Keratinocyte (primary cell): Measurements from ENCODE around the gene SLCO1B3. TPM values are rescaled to one million over a fixed set of nuclear protein-coding genes. Genes with fewer than 3 reads are reported as not detected.

ENCODE experiments used
- DNase-seq: peaks from one replicate; pipeline ENCODE4 v3.0.0-alpha.2; 2011; ENCODE audit warnings: low read depth, missing footprints, low spot score
- FAIRE-seq: peaks from 2 replicates; lab custom pipeline; 2011; peaks lifted over from hg19 to GRCh38; lab: Jason Lieb, UNC
- H2AFZ ChIP-seq: 2 replicates; pipeline ENCODE4 v1.6.0; 2012; ENCODE audit warnings: low read length, control low read depth, inconsistent platforms; ENCODE audit not compliant: control insufficient read depth
- H3K27ac ChIP-seq: 2 replicates; pipeline ENCODE4 v1.5.1; 2011; ENCODE audit warnings: low read length; ENCODE audit not compliant: control insufficient read depth, insufficient read depth
- H3K27me3 ChIP-seq: 3 replicates; pipeline ENCODE4 v1.6.0; 2011; ENCODE audit warnings: low read length; ENCODE audit not compliant: control insufficient read depth, insufficient read depth; ENCODE audit errors: extremely low read depth
- H3K36me3 ChIP-seq, 2 experiments: 2 replicates in 1 of 2; 3 replicates in 1 of 2; pipeline ENCODE4 v1.5.1; 2011; ENCODE audit warnings: low read length in 2 of 2, mild to moderate bottlenecking in 1 of 2; ENCODE audit not compliant: control insufficient read depth in 2 of 2, insufficient read depth in 2 of 2; ENCODE audit errors: extremely low read depth in 1 of 2
- H3K4me1 ChIP-seq: 3 replicates; pipeline ENCODE4 v1.5.1; 2011; ENCODE audit warnings: low read length; ENCODE audit not compliant: control insufficient read depth, insufficient read depth; ENCODE audit errors: extremely low read depth
- H3K4me2 ChIP-seq: 3 replicates; pipeline ENCODE4 v1.6.0; 2011; ENCODE audit warnings: low read depth, low read length; ENCODE audit not compliant: control insufficient read depth, insufficient read depth; ENCODE audit errors: extremely low read depth
- H3K4me3 ChIP-seq, 3 experiments: fragments of 200-600 bp in 1 of 3; sonication (generic) in 1 of 3; 2 replicates in 2 of 3; 3 replicates in 1 of 3; pipeline ENCODE4 v1.5.1; 2011 to 2016; ENCODE audit warnings: low read length in 3 of 3, mild to moderate bottlenecking in 3 of 3, control low read depth in 2 of 3, inconsistent platforms in 1 of 3, low read depth in 1 of 3, mixed read lengths in 1 of 3, mixed run types in 1 of 3, moderate library complexity in 1 of 3; ENCODE audit not compliant: control insufficient read depth in 2 of 3, insufficient read depth in 2 of 3; ENCODE audit errors: extremely low read depth in 1 of 3
- H3K79me2 ChIP-seq: 2 replicates; pipeline ENCODE4 v1.6.0; 2012; ENCODE audit warnings: low read length; ENCODE audit not compliant: control insufficient read depth, insufficient read depth
- H3K9ac ChIP-seq: 3 replicates; pipeline ENCODE4 v1.6.0; 2011; ENCODE audit warnings: low read length; ENCODE audit not compliant: control insufficient read depth, insufficient read depth; ENCODE audit errors: extremely low read depth
- H3K9me1 ChIP-seq: 3 replicates; pipeline ENCODE4 v1.6.0; 2011; ENCODE audit warnings: low read length; ENCODE audit not compliant: control insufficient read depth, insufficient read depth; ENCODE audit errors: extremely low read depth
- H3K9me3 ChIP-seq: 2 replicates; pipeline ENCODE4 v1.5.1; 2012; ENCODE audit warnings: low read depth, low read length; ENCODE audit not compliant: control insufficient read depth
- H4K20me1 ChIP-seq: 3 replicates; pipeline ENCODE4 v1.6.0; 2011; ENCODE audit warnings: low read length; ENCODE audit not compliant: control insufficient read depth, insufficient read depth; ENCODE audit errors: extremely low read depth
- CTCF ChIP-seq, 3 experiments: IDR thresholded peaks in 1 of 3; conservative IDR thresholded peaks in 1 of 3; optimal IDR thresholded peaks in 1 of 3; 2 replicates in 2 of 3; 3 replicates in 1 of 3; pipeline versions ENCODE3 to v1.5.1; 2011; ENCODE audit warnings: low read length in 3 of 3, mild to moderate bottlenecking in 3 of 3, moderate library complexity in 2 of 3, control low read depth in 1 of 3, inconsistent platforms in 1 of 3; ENCODE audit not compliant: insufficient read depth in 2 of 3; ENCODE audit errors: extremely low read depth in 1 of 3
- EZH2 ChIP-seq: IDR thresholded peaks from one replicate; pipeline ENCODE4 v1.6.1; 2012; ENCODE audit warnings: inconsistent platforms, mild to moderate bottlenecking, low read length, moderate library complexity
- dilution Hi-C: fragments of 300-500 bp; cut with MboI; formaldehyde crosslinking; loops from one replicate; pipeline ENCODE4 v1.7.0; 2020; ENCODE audit warnings: low sequenced_read_pairs; ENCODE audit not compliant: extremely low pct_ligation_motif_present
- polyA plus RNA-seq, 5 experiments: library from polyadenylated mRNA; depleted of rRNA in 3 of 5; stranded (reverse) in 3 of 5; stranded (forward) in 1 of 5; unstranded in 1 of 5; fragments of >200 nt; gene quantifications; 1 replicate in 1 of 5; 2 replicates in 3 of 5; 3 replicates in 1 of 5; pipeline versions ENCODE4 v1.2.1 to v1.2.3, GENCODE V29; 2011 to 2012; ENCODE audit warnings: missing spikeins in 2 of 5, low read depth in 1 of 5, low replicate concordance in 1 of 5

SLCO1B3 gene
- polyA plus RNA-seq, 1 donor (not counting 4 experiments of a cell fraction or from before 2014, with no cell fraction given) = not detected

- H3K9me1 ChIP-seq = no peaks in the 10 kb centered on the region
- DNase-seq (no peak), FAIRE-seq (no peak)
- H3K36me3 ChIP-seq = no peaks in the 10 kb centered on the region
- H4K20me1 ChIP-seq = no peaks in the 10 kb centered on the region
- H3K4me2 ChIP-seq = no peak overlapping the region
- H3K27me3 ChIP-seq = no peaks in the 10 kb centered on the region
- H3K27ac ChIP-seq = no peak overlapping the region
- H3K9ac ChIP-seq = no peak overlapping the region
- H3K4me1 ChIP-seq = no peaks in the 10 kb centered on the region
- dilution Hi-C loops = no loop called here
- no peaks in the 10 kb centered on the region for H3K79me2 ChIP-seq
- H3K4me3 ChIP-seq = no peak overlapping the region
- H3K9me3 ChIP-seq = no peaks in the 10 kb centered on the region
- no peak for TF ChIP-seq EZH2
- no peak for TF ChIP-seq CTCF (optimal IDR thresholded peaks at IDR 0.05 in 1 of 3, IDR thresholded peaks at IDR 0.05 in 1 of 3, conservative IDR thresholded peaks at IDR 0.05 in 1 of 3; ENCODE audit: extremely low read depth in 1 of 3, insufficient read depth in 2 of 3, low read length in 3 of 3)
- H2AFZ ChIP-seq = no peak overlapping the region
Measured at GRCh38 chr12:20822415-20822814, 11.9 kb downstream of the SLCO1B3 start.

GRCh38 chr12:20822925-20823324, 12.4 kb downstream of the SLCO1B3 start:
- H3K9ac ChIP-seq = no peak overlapping the region
- no peak overlapping the region for H2AFZ ChIP-seq
- dilution Hi-C loops = no loop called here
- no peaks in the 10 kb centered on the region for H3K36me3 ChIP-seq
- no peak overlapping the region for H3K27ac ChIP-seq
- DNase-seq (no peak), FAIRE-seq (no peak)
- no peaks in the 10 kb centered on the region for H3K27me3 ChIP-seq
- no peak overlapping the region for H3K4me3 ChIP-seq
- no peaks in the 10 kb centered on the region for H3K79me2 ChIP-seq
- TF ChIP-seq EZH2 = no peak
- no peak for TF ChIP-seq CTCF (optimal IDR thresholded peaks at IDR 0.05 in 1 of 3, IDR thresholded peaks at IDR 0.05 in 1 of 3, conservative IDR thresholded peaks at IDR 0.05 in 1 of 3; ENCODE audit: extremely low read depth in 1 of 3, insufficient read depth in 2 of 3, low read length in 3 of 3)
- no peaks in the 10 kb centered on the region for H3K9me3 ChIP-seq
- no peaks in the 10 kb centered on the region for H3K9me1 ChIP-seq
- H3K4me2 ChIP-seq = no peak overlapping the region
- H4K20me1 ChIP-seq = no peaks in the 10 kb centered on the region
- no peaks in the 10 kb centered on the region for H3K4me1 ChIP-seq
